ENCODE results near the gene SORBS2. TPM values are rescaled to one million over a fixed set of nuclear protein-coding genes. Genes with fewer than 3 reads are reported as not detected.
A peak's percentile ranks its signal among the peaks of the same experiment; 100 is the strongest.
"Not testable (repeated sequence)": the region's sequence is repeated elsewhere in the genome, so short reads cannot be mapped to it uniquely, and the experiment has no call there.

Gene SORBS2
- total RNA-seq, 1 donor from 2014 or later, result 911 TPM

- peak; percentile 36 for ATAC-seq
- no peak for DNase-seq
- intact Hi-C loops (cut with micrococcal nuclease), result no loop called here
Observed at GRCh38 chr4:185723631-185724260, 88.2 kb downstream of the SORBS2 start.

DNA sequence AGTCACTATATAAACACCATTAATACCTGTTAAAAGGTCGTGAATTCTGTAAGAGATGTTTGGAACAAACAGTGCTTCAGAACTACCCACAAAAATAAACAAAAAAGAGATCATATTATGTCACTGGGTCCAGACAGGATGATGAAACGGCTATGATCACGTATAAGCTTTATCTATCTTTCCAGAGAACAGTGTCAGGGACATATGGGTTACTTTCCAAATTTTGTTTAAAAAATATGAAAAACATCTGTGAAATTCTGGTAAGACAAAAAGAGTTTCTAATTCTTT lies 90.0 kb downstream of the SORBS2 start:
- ATAC-seq (no peak), DNase-seq (no peak)
- intact Hi-C loops (cut with micrococcal nuclease), result no loop called here

GRCh38 chr4:185721190-185722028 lies 90.6 kb downstream of the SORBS2 start:
- intact Hi-C loops (cut with micrococcal nuclease), result no loop called here
- ATAC-seq, result no peak
- DNase-seq, result no peak

GRCh38 chr4:185719500-185719858 lies 92.5 kb downstream of the SORBS2 start:
- intact Hi-C loops (cut with micrococcal nuclease), result no loop called here
- no peak for DNase-seq
- no peak for ATAC-seq

DNA sequence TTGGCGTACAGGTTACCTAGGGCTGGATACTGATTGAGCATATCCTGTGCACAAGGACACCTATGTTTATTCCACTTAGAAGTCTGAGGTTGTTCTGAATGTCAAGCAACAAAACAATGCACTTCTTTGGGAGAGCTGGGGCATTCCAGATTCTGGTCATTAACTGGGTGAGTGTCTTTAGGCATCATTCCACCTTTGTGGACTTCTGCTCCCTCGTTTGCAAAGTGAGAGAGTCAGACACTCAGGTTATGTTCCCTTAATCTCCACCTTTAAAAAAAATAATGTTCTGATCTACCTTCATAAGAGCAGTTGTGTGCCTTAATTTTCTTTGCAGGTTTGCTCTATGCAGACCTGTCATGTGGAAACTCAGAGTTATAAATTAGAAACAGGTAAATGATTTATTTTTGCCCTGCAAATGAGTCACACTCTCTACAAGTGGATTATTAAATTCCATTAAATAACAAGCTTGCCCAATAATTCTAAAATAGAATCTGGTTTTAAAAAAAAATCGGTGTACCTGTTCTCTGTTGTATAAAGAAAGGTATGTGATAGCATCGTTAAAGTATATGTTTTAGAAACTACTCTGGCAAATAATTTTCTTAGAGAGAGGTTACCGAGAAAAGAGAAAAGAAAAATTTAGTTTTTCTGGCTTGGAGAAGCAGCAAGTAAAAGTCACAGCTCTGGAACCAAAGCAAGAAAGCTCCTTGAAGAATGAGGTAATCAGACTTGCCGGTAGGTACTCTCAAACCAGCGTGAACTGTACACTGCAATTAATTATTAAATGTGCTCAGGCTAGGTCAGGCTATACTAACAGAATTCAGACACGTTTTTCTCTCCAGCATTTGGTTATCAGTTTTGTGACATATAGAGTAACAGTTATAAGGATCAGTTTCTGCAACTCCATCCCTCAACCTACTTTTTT lies 93.2 kb downstream of the SORBS2 start:
- DNase-seq, result no peak
- no peak for ATAC-seq
- intact Hi-C loops (cut with micrococcal nuclease), result no loop called here

- DNase-seq (no peak), ATAC-seq (no peak)
- intact Hi-C loops (cut with micrococcal nuclease), result no loop called here
Observed at GRCh38 chr4:185717377-185717741, 94.6 kb downstream of the SORBS2 start.

- intact Hi-C loops (cut with micrococcal nuclease), result no loop called here
Observed at GRCh38 chr4:185716577-185717376, 95.2 kb downstream of the SORBS2 start.

GRCh38 chr4:185716141-185716551 lies 95.8 kb downstream of the SORBS2 start:
- ATAC-seq (peak; percentile 28), DNase-seq (no peak)
- intact Hi-C loops (cut with micrococcal nuclease), result no loop called here

More at GRCh38 chr4:185716577-185717376, 95.2 kb downstream of the SORBS2 start:
- peak; percentile 58 for DNase-seq
- ATAC-seq, result peak; percentile 65

- intact Hi-C loops (cut with micrococcal nuclease); DNase-seq; ATAC-seq: not testable (repeated sequence)
Observed at GRCh38 chr4:185714524-185714923, 97.5 kb downstream of the SORBS2 start.

DNA sequence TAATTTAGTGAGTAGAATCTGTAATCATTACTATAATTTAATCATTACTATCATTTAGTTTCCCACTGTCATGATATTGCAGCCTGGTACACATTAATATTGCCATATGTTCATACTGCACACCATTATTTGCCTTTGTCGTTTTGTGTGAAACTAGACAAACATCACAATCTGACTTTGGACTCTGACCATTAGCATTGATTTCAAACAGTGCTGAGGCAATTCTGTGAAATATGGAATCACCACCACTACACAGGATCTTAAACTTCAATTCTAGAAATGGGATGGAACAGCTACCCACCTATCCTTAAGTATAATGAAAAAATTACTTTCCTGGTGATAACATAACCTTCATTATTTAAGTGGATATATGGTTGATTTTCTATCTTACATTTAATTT lies 98.3 kb downstream of the SORBS2 start:
- intact Hi-C loops (cut with micrococcal nuclease), result no loop called here

GRCh38 chr4:185713272-185713671 lies 98.7 kb downstream of the SORBS2 start:
- ATAC-seq (no peak), DNase-seq (no peak)
- intact Hi-C loops (cut with micrococcal nuclease), result no loop called here

More for the DNA sequence above, 98.3 kb downstream of the SORBS2 start:
- ATAC-seq (no peak), DNase-seq (no peak)

DNA sequence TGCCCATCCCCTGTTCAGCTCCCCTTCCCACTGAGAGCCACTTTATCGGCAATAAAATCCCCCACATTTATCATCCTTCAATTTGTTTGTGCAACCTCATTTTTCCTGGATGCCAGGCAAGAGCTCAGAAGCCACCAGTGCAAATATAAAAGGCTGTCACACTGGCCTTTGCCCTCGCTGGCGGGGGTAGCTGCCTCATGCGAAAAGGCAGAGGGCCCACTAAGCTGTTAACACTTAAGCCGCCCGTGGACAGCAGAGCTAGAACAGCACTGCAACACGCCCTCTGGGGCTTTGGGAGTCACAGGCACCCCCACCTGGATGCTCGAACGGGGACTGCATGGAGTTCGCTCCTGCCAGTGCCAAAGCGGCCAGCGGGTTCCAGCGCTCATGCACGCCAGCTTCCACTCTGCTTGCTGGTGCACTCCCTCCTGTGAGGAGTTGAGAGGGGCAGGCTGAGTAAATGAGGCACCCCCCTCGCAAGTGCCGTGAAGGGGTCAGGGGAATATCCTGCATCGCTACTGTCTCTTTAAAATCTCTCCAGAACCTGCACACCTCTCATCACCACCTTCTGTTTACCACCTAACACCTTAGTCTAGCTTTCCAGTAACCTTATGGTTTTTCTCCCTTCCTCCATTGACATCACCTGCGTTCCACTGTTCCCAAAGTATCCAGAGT lies 99.5 kb downstream of the SORBS2 start:
- ATAC-seq, result peak; percentile 4
- peak; percentile 36 for DNase-seq
- intact Hi-C loops (cut with micrococcal nuclease), result no loop called here

DNA sequence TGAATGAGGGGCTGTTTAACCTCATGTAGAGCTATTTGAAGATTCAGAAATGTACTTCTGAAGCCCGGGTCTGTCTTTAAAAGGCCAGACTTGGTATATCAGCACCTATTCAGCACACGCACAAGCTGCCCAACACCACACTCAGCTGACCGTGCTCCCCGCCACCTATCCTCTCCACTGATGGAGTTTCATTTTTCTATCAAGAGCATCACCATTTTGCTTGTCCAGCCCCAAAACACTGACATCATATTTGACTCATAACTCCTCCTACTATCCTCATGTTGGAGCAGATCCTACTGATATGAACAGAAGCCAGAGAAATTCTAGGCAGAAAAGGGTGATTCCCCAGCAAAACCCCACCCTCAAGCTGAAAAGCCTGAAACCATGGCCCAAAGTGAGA lies 100.3 kb downstream of the SORBS2 start:
- intact Hi-C loops (cut with micrococcal nuclease), result no loop called here

GRCh38 chr4:185710487-185710995 lies 101.5 kb downstream of the SORBS2 start:
- intact Hi-C loops (cut with micrococcal nuclease), result no loop called here
- DNase-seq, result peak; percentile 57
- ATAC-seq, result peak; percentile 33

More for the DNA sequence above, 100.3 kb downstream of the SORBS2 start:
- DNase-seq (no peak), ATAC-seq (no peak)

DNA sequence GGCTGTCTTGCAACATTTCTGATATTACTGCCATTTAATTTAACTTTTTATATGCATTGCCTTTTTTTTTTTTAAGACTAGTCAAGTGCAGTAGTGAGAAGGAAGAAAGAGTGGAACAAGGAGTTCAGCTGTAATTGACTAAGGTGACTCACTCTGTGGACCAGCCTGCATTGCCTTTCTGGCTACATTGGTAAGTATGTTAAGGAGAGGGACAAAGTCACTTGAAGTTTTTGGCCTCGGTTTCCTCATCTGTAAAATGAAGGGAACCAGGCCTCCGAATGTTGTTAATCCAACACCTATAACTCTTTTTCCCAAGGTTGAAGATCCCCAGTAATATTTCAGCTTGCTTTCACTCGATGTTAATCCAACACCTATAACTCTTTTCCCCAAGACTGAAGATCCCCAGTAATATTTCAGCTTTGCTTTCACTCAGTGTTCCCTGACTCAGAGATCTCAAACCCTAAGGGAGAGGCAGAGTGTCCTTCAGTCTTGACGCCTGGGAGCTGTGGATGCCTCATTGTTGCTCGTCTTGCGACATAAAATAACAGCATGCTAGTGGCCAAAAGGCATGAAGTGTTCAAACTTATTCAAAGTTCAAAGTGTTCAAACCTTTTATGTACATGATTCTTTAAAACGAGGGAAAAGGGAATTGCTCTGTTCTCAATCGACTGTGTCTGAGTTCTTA lies 102.0 kb downstream of the SORBS2 start:
- DNase-seq, result no peak
- no peak for ATAC-seq
- intact Hi-C loops (cut with micrococcal nuclease), result no loop called here

- DNase-seq, result no peak
- peak; percentile 39 for ATAC-seq
- intact Hi-C loops (cut with micrococcal nuclease), result no loop called here
Observed at GRCh38 chr4:185708348-185708747, 103.6 kb downstream of the SORBS2 start.

DNA sequence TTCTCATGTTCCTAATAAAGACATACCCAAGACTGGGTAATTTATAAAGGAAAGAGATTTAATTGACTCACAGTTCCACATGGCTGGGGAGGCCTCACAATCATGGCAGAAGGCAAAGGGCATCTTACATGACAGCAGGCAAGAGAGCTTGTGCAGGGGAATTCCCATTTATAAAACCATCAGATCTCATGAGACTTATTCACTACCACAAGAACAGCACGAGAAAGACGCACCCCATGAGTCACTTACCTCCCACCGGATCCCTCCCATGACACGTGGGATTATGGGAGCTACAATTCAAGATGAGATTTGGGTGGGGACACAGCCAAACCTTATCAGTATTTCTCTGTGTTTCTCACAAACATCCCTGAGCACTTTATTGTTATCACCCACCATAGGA lies 104.4 kb downstream of the SORBS2 start:
- ATAC-seq; DNase-seq; intact Hi-C loops (cut with micrococcal nuclease): not testable (repeated sequence)

- ATAC-seq (peak; percentile 31), DNase-seq (no peak)
- intact Hi-C loops (cut with micrococcal nuclease), result no loop called here
Observed at GRCh38 chr4:185702147-185702663, 109.8 kb downstream of the SORBS2 start.
